LNCaP clone FGC (cell line): ENCODE data around the gene CDH11.
A peak's percentile ranks its signal among the peaks of the same experiment; 100 is the strongest.

Experiments used
- DNase-seq: peaks from one replicate; pipeline ENCODE4 v3.0.0-alpha.2; 2011; ENCODE audit warnings: low read depth
- H3K4me3 ChIP-seq: 2 replicates; pipeline ENCODE4 v1.5.1; 2011; ENCODE audit warnings: mild to moderate bottlenecking, low read depth, low read length, control low read depth
- CTCF ChIP-seq: IDR thresholded peaks from 2 replicates; pipeline ENCODE4 v1.5.1; 2012; ENCODE audit warnings: mild to moderate bottlenecking; ENCODE audit not compliant: control insufficient read depth, insufficient read depth; ENCODE audit errors: extremely low read depth

Gene CDH11

GRCh38 chr16:65117811-65118448 lies 3.9 kb downstream of the CDH11 start:
- peak; percentile 27 for DNase-seq
- H3K4me3 ChIP-seq, result no peak overlapping the region
- TF ChIP-seq CTCF, result peak; percentile 89

- TF ChIP-seq CTCF, result no peak
- no peak overlapping the region for H3K4me3 ChIP-seq
- DNase-seq, result no peak
Measured at GRCh38 chr16:65116818-65117430, 4.9 kb downstream of the CDH11 start.

GRCh38 chr16:65116216-65116615 lies 5.6 kb downstream of the CDH11 start:
- no peak for TF ChIP-seq CTCF
- no peak overlapping the region for H3K4me3 ChIP-seq
- no peak for DNase-seq

- no peak for TF ChIP-seq CTCF
- no peak for DNase-seq
- no peak overlapping the region for H3K4me3 ChIP-seq
Measured at GRCh38 chr16:65114527-65114926, 7.3 kb downstream of the CDH11 start.

GRCh38 chr16:65113441-65113840 lies 8.4 kb downstream of the CDH11 start:
- no peak for TF ChIP-seq CTCF
- DNase-seq, result no peak
- H3K4me3 ChIP-seq, result no peak overlapping the region

GRCh38 chr16:65111306-65111705 lies 10.6 kb downstream of the CDH11 start:
- peak; percentile 69 for DNase-seq
- no peak for TF ChIP-seq CTCF
- no peak overlapping the region for H3K4me3 ChIP-seq

GRCh38 chr16:65106757-65107156 lies 15.1 kb downstream of the CDH11 start:
- no peak for TF ChIP-seq CTCF
- no peak overlapping the region for H3K4me3 ChIP-seq
- no peak for DNase-seq
